RWPE2 (cell line): ENCODE results near the gene GALC.

Experiments
- ATAC-seq: fragments of 200-7000 bp; cut with Tn5 transposase; 3 replicates; pipeline ENCODE4 v1.9.1; 2021; ENCODE audit warnings: low read depth
- DNase-seq: peaks from one replicate; pipeline ENCODE4 v3.0.0-alpha.2; 2020; ENCODE audit warnings: low spot score
- H3K27ac ChIP-seq: fragments of 450-650 bp; 2 replicates; pipeline ENCODE4 v1.5.1; 2017; ENCODE audit warnings: mild to moderate bottlenecking; ENCODE audit not compliant: poor library complexity, severe bottlenecking
- H3K27me3 ChIP-seq: fragments of 250-450 bp; sonication (Bioruptor Pico); 2 replicates; pipeline ENCODE4 v1.5.1; 2021; ENCODE audit warnings: mild to moderate bottlenecking, moderate library complexity; ENCODE audit not compliant: insufficient read depth, poor library complexity, severe bottlenecking
- H3K36me3 ChIP-seq: fragments of 250-450 bp; sonication (Bioruptor Pico); 2 replicates; pipeline ENCODE4 v1.5.1; 2020; ENCODE audit warnings: low read depth, mild to moderate bottlenecking, moderate library complexity
- H3K4me1 ChIP-seq: fragments of 250-450 bp; sonication (Bioruptor Pico); 2 replicates; pipeline ENCODE4 v1.5.1; 2021; ENCODE audit warnings: mild to moderate bottlenecking, moderate library complexity; ENCODE audit not compliant: insufficient read depth, poor library complexity, severe bottlenecking
- H3K4me3 ChIP-seq: fragments of 250-450 bp; sonication (Bioruptor Pico); 2 replicates; pipeline ENCODE4 v1.5.1; 2021; ENCODE audit warnings: mild to moderate bottlenecking, moderate library complexity; ENCODE audit not compliant: severe bottlenecking
- H3K9me3 ChIP-seq: fragments of 250-450 bp; sonication (Bioruptor Pico); 2 replicates; pipeline ENCODE4 v1.5.1; 2021; ENCODE audit warnings: mild to moderate bottlenecking, moderate library complexity; ENCODE audit not compliant: severe bottlenecking
- CTCF ChIP-seq: fragments of 450-650 bp; IDR thresholded peaks from one replicate; pipeline ENCODE4 v1.5.1; 2017; ENCODE audit warnings: mild to moderate bottlenecking, moderate library complexity; ENCODE audit not compliant: poor library complexity, severe bottlenecking

The GALC gene

GRCh38 chr14:87888136-87888999 lies 104.6 kb downstream of the GALC start:
- no peaks in the 10 kb centered on the region for H3K27me3 ChIP-seq
- no peak overlapping the region for H3K27ac ChIP-seq
- H3K9me3 ChIP-seq, result no peaks in the 10 kb centered on the region
- no peaks in the 10 kb centered on the region for H3K4me1 ChIP-seq
- no peak overlapping the region for H3K4me3 ChIP-seq
- no peaks in the 10 kb centered on the region for H3K36me3 ChIP-seq
- TF ChIP-seq CTCF, result peak; percentile 45
- ATAC-seq, result no peak
- no peak for DNase-seq

DNA sequence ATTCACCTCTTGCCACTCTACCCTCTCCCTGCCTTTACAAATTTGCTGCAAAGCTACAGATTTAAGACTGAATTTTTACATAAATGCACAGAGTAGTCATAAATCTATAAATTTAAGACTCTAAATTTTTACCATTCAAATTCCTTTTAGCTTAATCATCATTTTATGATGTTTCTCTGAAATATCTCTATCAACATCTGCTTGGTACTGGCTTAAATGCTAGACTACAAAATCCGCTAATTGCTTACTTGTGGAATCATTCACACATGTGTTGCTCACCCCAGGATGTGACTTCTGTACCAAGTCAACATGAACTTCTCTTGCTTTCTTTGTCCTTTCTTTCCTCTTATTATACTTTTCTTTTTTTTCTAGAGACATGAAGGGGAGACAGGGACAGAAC lies 109.2 kb downstream of the GALC start:
- Histone ChIP-seq H3K4me1 (no peaks in the 10 kb centered on the region), H3K27ac (no peak overlapping the region), H3K9me3 (no peaks in the 10 kb centered on the region), H3K4me3 (no peak overlapping the region), H3K36me3 (no peaks in the 10 kb centered on the region), H3K27me3 (no peaks in the 10 kb centered on the region)
- no peak for TF ChIP-seq CTCF
- DNase-seq (no peak), ATAC-seq (no peak)
